Natural killer cell (primary cell): ENCODE measurements around the gene OR2T1. TPM values are rescaled to one million over a fixed set of nuclear protein-coding genes. Genes with fewer than 3 reads are reported as not detected.
A peak's percentile ranks its signal among the peaks of the same experiment; 100 is the strongest.

ENCODE experiments used
- ATAC-seq, 3 donors: fragments of 150-1000 bp in 2 of 3; fragments of 200-7000 bp in 1 of 3; cut with Tn5 transposase; 1 replicate in 1 of 3; 2 replicates in 2 of 3; pipeline ENCODE4 v1.10.0; 2021; ENCODE audit warnings: mild to moderate bottlenecking in 2 of 3, moderate library complexity in 2 of 3
- DNase-seq, 2 donors: peaks; one replicate each; pipeline versions ENCODE4 v3.0.0 to v3.0.0-alpha.2; 2013 to 2021; ENCODE audit warnings: mixed read lengths in 1 of 2
- H3K27ac ChIP-seq: one replicate; pipeline ENCODE4 v1.5.1; 2013; ENCODE audit warnings: mild to moderate bottlenecking, low read length
- H3K27me3 ChIP-seq: one replicate; pipeline ENCODE4 v1.6.1; 2013; ENCODE audit warnings: low read length; ENCODE audit not compliant: control insufficient read depth, insufficient read depth
- H3K36me3 ChIP-seq: one replicate; pipeline ENCODE4 v1.6.1; 2013; ENCODE audit warnings: low read length; ENCODE audit not compliant: control insufficient read depth, insufficient read depth
- H3K4me1 ChIP-seq: one replicate; pipeline ENCODE4 v1.6.1; 2013; ENCODE audit warnings: low read length; ENCODE audit not compliant: control insufficient read depth, insufficient read depth
- H3K4me3 ChIP-seq: one replicate; pipeline ENCODE4 v1.5.1; 2013; ENCODE audit warnings: low read length
- H3K9me3 ChIP-seq: one replicate; pipeline ENCODE4 v1.6.1; 2013; ENCODE audit warnings: low read length; ENCODE audit not compliant: control insufficient read depth, insufficient read depth
- H3K27ac Mint-ChIP-seq, 2 donors: one replicate each; pipeline ENCODE4 v1.8.0; 2022; ENCODE audit warnings: mild to moderate bottlenecking in 2 of 2, mixed read lengths in 2 of 2, moderate library complexity in 1 of 2
- H3K27me3 Mint-ChIP-seq, 2 donors: one replicate each; pipeline ENCODE4 v1.8.0; 2022; ENCODE audit warnings: low read depth in 2 of 2, mixed read lengths in 2 of 2
- H3K36me3 Mint-ChIP-seq: one replicate; pipeline ENCODE4 v1.8.0; 2022; ENCODE audit warnings: mixed read lengths
- H3K4me1 Mint-ChIP-seq, 2 donors: one replicate each; pipeline ENCODE4 v1.8.0; 2022; ENCODE audit warnings: mixed read lengths in 2 of 2
- H3K4me3 Mint-ChIP-seq: one replicate; pipeline ENCODE4 v1.8.0; 2022; ENCODE audit warnings: mild to moderate bottlenecking, moderate library complexity, mixed read lengths
- H3K9me3 Mint-ChIP-seq, 2 donors: one replicate each; pipeline ENCODE4 v1.8.0; 2022; ENCODE audit warnings: mixed read lengths in 2 of 2
- WGBS: methylation state at CpG from one replicate; pipeline ENCODE4 v1.1.7; 2013; ENCODE audit warnings: missing lambda C conversion rate; ENCODE audit not compliant: insufficient coverage; 5-methylcytosine and 5-hydroxymethylcytosine counted together
- intact Hi-C: fragments of 100-400 bp; cut with micrococcal nuclease; formaldehyde crosslinking; loops from one replicate; pipeline ENCODE4 v1.14.2; 2022
- total RNA-seq, 4 donors: library from RNA; stranded (reverse); fragments of 120-200 nt in 1 of 4; gene quantifications; one replicate each; pipeline versions ENCODE4 v1.2.3 to v1.2.4, GENCODE V29; 2013 to 2022
- TF ChIP-seq, protein P1 (sequence below): fragments of 200-600 bp; IDR thresholded peaks from one replicate; pipeline ENCODE4 v1.8.0; 2022; ENCODE audit warnings: antibody characterized with exemption

The OR2T1 gene
- total RNA-seq, 3 donors from 2014 or later (not counting 1 experiment from before 2014, with no cell fraction given), result not detected

DNA sequence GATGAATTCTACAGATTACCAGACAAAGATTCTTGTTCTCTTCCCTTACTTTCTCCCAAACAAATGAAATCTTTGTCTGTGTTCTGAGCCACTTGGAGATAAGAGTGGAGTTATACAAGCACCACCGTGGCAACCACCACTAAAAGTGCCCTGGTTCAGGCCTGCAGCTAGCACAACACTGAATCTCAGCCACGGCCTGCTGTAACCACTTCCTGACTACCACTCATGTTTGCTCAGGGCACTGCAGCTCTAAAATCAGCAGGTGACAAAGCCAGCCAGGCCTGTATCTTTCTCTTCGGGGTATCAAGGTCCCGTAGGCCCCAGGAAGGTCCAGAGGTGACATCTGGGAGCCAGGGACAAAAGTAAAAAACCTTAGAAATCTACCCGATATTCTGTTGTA, 30.5 kb upstream of the OR2T1 start:
- no peaks in the 10 kb centered on the region for H3K9me3 ChIP-seq
- no peaks in the 10 kb centered on the region for H3K4me1 ChIP-seq
- TF ChIP-seq, protein P1, sequence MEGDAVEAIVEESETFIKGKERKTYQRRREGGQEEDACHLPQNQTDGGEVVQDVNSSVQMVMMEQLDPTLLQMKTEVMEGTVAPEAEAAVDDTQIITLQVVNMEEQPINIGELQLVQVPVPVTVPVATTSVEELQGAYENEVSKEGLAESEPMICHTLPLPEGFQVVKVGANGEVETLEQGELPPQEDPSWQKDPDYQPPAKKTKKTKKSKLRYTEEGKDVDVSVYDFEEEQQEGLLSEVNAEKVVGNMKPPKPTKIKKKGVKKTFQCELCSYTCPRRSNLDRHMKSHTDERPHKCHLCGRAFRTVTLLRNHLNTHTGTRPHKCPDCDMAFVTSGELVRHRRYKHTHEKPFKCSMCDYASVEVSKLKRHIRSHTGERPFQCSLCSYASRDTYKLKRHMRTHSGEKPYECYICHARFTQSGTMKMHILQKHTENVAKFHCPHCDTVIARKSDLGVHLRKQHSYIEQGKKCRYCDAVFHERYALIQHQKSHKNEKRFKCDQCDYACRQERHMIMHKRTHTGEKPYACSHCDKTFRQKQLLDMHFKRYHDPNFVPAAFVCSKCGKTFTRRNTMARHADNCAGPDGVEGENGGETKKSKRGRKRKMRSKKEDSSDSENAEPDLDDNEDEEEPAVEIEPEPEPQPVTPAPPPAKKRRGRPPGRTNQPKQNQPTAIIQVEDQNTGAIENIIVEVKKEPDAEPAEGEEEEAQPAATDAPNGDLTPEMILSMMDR, result no peak
- intact Hi-C loops, result no loop called here
- no peak overlapping the region for H3K4me3 ChIP-seq
- no peak overlapping the region for H3K27ac ChIP-seq
- ATAC-seq (peak in 2 of 3 donors; percentile 29 to 57), DNase-seq (peak in 1 of 2 donors; percentile 6)
- Mint-ChIP-seq H3K4me1 (peaks cover 8 to 11% of the 10 kb centered on the region in 2 donors), H3K4me3 (no peak overlapping the region), H3K36me3 (no peaks in the 10 kb centered on the region), H3K27me3 (no peaks in the 10 kb centered on the region), H3K9me3 (no peaks in the 10 kb centered on the region), H3K27ac (no peak overlapping the region)
- no peaks in the 10 kb centered on the region for H3K36me3 ChIP-seq
- H3K27me3 ChIP-seq, result no peaks in the 10 kb centered on the region
- WGBS, result 70% methylated on average over 5 of the region's 5 CpGs

GRCh38 chr1:248373761-248374160, 29.1 kb upstream of the OR2T1 start:
- H3K4me3 ChIP-seq, result no peak overlapping the region
- Mint-ChIP-seq H3K4me1 (peaks cover 8 to 11% of the 10 kb centered on the region in 2 donors), H3K27me3 (no peaks in the 10 kb centered on the region), H3K4me3 (no peak overlapping the region), H3K36me3 (no peaks in the 10 kb centered on the region), H3K9me3 (no peaks in the 10 kb centered on the region), H3K27ac (no peak overlapping the region)
- DNase-seq, result no peak
- TF ChIP-seq, protein P1, result no peak
- H3K36me3 ChIP-seq, result no peaks in the 10 kb centered on the region
- intact Hi-C loops, result no loop called here
- no peak overlapping the region for H3K27ac ChIP-seq
- no peaks in the 10 kb centered on the region for H3K9me3 ChIP-seq
- H3K4me1 ChIP-seq, result no peaks in the 10 kb centered on the region
- H3K27me3 ChIP-seq, result no peaks in the 10 kb centered on the region
- no peak for ATAC-seq
- 92% methylated on average over 4 of the region's 4 CpGs for WGBS

- DNase-seq (no peak), ATAC-seq (no peak)
- Mint-ChIP-seq H3K4me1 (peaks cover 8 to 11% of the 10 kb centered on the region in 2 donors), H3K27me3 (no peaks in the 10 kb centered on the region), H3K9me3 (no peaks in the 10 kb centered on the region), H3K27ac (no peak within 1 kb of the TSS), H3K4me3 (no peak within 1 kb of the TSS), H3K36me3 (no peaks in the 10 kb centered on the region)
- intact Hi-C loops, result no loop called here
- Histone ChIP-seq H3K36me3 (no peaks in the 10 kb centered on the region), H3K27ac (no peak within 1 kb of the TSS), H3K4me3 (no peak within 1 kb of the TSS), H3K9me3 (no peaks in the 10 kb centered on the region), H3K27me3 (no peaks in the 10 kb centered on the region), H3K4me1 (no peaks in the 10 kb centered on the region)
- TF ChIP-seq, protein P1, result no peak
Observed at GRCh38 chr1:248375446-248375845, 27.4 kb upstream of the OR2T1 start, which contains the start of gene OR2T6. Gene OR2T6, plus strand, starts transcription at chr1:248375746. Its CDS starts 11,863 bp downstream, at chr1:248387609.

GRCh38 chr1:248376916-248377315, 25.9 kb upstream of the OR2T1 start:
- TF ChIP-seq, protein P1, result no peak
- no peaks in the 10 kb centered on the region for H3K9me3 Mint-ChIP-seq
- Histone ChIP-seq H3K4me1 (no peaks in the 10 kb centered on the region), H3K27me3 (no peaks in the 10 kb centered on the region), H3K36me3 (no peaks in the 10 kb centered on the region), H3K9me3 (no peaks in the 10 kb centered on the region), H3K27ac (no peak overlapping the region), H3K4me3 (no peak overlapping the region)
- no peak for ATAC-seq
- DNase-seq, result no peak
- no peak overlapping the region for H3K27ac Mint-ChIP-seq
- peaks cover 8 to 10% of the 10 kb centered on the region in 2 donors for H3K4me1 Mint-ChIP-seq
- intact Hi-C loops, result no loop called here
- H3K27me3 Mint-ChIP-seq, result no peaks in the 10 kb centered on the region
- no peak overlapping the region for H3K4me3 Mint-ChIP-seq
- H3K36me3 Mint-ChIP-seq, result no peaks in the 10 kb centered on the region
- WGBS, result 49% methylated on average over 3 of the region's 3 CpGs
